NCI-H1930 (cell line): ENCODE results near the gene CDPF1.

Source experiments
- DNase-seq, 2 experiments: peaks; one replicate each; lab custom pipeline; 2025; lab: John Stamatoyannopoulos, UW

CDPF1 gene

DNA sequence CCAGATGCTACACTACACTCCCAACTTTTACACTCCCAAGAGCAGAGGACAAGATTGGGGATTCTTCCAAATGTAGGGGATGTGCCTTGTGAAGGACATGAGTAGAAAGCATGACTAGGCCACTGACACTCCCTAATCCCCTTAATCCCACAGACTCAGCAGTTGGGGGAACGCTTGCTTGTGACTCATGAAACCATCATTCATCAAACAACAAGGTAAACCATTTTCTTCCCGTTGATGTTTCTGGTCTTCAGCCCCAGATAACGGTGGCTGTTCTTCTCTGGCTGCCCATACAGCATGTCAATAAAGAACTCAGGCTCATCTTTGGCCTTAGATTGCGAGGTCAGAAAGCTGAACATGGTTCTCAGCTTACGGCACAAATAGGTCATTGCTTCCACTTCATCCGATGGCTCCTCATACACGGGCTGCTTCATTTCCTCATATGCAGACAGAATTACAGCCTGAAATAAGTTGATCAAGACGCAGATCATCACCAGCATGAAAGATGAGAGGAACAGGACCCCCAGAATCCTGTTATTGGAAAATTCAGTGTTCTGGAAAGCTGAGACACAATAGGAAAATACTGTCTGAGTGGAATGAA lies 6.4 kb upstream of the CDPF1 start:
- DNase-seq: no peak

DNA sequence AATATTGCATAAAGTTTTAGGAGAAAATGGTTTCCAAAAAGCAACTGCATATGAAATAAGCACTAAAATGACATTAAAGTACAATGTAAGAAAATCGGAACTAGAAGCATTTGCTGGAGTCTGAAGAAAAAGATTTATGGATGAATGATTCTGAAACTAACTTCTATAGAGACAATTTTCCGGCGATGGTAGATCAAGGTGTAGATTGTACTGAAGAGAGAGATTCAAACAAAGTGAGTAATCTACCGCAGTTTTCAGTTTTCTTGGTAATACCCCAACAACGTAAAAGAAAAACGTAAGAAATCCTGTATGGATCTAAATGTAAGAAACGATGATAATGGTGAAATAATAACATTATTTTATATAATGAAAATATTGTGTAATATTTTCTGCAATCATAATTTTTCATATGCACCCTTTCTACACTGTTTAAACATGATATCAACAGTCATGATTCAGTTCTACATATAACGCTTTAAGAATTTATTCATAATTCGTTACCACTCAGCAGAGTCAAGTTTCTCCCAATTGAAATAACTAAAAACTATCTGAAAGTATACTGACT lies 1.8 kb upstream of the CDPF1 start:
- no peak for DNase-seq

DNA sequence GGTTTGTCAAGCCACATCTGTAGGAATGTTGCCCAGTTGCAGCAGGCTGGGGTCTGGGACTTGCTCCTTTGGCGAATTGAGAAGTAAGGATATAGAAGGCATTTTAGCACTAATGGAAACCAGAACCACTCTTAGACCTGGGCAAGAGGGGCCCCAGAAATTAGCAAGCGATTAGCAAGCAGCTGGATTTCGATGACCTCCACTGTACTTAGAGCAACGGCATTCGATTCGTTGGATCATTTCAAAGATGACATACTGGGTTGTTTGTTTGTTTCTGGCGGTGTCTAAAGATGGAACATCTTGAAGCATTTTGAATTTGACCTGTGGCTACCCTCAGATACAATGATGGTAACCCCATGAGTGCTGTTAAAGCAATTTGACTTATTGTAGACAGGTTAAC lies 1.2 kb upstream of the CDPF1 start:
- no peak for DNase-seq

DNA sequence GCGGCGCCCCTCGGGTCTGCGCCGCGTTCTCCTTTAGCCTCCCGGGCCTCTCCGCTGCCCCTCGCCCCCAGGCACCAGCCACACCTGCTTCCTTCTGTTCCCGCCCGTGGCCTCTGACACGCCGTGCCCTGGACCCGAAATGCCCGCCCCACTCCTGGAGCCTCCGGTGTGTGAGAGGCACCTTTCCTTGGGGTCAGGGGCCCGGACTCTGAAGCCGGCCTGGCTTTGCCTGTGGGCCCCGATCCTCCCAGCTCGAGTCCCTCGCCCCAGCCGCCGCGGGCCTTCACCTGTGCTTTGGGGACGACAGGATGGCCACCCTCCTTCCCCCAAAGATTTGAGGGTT lies 661 bp upstream of the CDPF1 start:
- DNase-seq: no peak

DNA sequence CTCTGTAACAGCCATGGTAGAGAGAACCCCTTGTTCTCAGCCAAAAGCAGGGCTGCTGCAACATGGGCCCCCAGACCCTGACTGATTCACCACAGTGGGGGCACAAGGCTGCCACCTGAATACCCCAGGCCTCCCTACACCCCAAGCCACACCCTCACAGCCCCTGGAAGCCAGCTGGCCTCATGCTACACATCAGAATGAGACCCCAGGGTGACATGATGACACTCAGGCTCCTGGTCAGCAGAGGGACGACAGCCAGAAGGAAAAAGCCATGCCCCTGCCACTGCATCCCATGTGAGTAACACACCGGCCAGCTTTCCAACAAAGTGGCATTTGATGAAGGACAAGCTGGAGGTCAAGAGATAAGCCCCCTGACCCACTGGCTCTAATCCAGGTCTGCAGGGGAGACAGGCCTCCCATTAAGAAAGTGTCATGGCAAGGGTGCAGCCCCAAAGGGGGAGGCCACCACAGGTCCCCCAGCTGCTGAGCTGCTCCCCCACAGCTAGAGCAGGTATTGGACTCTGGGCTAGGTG lies 2.6 kb downstream of the CDPF1 start:
- DNase-seq: no peak

DNA sequence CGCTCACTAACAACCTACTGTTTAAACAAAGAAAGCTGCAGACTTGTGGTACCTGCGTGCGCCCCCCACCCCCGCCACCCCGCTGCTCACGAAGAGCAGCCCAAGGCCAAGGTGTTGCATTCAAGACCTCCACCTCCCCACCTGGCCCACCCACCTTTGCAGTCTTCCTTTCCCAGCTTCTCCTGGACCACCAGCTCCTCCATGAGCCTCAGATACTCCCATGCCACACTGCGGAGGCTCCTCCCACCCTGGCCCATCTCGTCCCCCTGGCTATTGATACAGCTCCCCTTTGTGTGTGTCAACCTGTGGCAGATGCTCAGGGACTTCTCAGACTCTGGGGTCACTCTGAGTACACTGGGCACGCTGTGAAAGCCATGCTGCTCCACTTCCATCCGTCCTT lies 3.9 kb downstream of the CDPF1 start:
- no peak for DNase-seq

DNA sequence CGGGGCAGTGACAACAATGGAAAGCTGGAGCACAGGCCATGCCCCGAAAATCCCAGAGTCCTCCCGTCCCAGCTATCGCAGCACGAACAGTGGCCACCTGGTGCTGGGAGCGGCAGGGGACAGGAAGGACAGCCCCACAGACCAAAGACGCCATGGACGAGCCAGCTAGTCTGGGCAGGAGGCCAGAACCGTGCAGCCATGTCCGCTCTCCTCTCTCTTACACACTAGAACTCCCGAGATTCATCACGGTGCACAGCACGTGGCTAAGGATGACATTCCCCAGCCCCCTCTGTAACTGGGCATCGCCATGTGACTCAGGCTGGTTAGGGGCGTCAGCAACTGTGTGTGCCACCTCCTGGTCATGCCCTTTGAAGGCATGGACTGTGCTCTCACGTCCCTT lies 4.6 kb downstream of the CDPF1 start:
- no peak for DNase-seq

DNA sequence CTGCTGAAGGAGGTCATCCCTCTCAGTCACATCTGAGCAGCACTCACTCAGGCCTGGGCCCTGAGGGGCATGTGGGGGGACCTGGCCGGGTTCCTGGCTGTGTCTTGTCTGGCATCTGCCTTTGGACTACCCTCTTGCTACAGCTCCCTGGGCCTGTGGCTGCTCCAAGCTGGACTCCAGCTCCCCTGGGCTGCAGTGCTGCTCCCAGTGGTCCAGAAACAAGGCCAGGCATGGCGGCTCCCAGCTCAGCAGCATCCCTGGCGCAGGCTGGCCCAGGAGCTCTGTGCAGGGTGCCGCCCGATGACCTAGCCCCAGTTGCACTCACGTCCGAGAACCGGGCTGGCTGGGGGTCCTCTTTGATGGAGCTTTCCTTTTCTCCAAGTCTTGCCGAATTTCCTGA lies 5.3 kb downstream of the CDPF1 start:
- no peak for DNase-seq

DNA sequence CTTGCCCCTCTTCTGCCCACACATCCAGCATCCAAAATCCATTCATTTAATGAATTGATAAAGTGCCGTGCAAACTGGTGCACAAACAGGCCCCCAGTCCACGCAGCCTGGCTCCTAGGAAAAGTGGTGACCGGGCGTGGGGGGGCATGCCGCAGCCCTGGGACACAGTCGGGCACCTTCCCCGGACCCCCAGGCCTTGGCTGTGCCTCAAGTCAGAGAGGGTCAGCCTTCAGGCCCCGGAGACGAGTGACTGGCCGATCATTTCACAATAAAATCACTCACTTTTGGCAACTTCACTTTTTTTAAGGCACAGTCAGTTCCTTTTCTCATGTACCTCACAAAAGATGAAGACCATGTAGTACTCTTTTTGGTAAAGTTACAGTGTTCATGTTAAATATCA lies 8.0 kb downstream of the CDPF1 start:
- no peak for DNase-seq

DNA sequence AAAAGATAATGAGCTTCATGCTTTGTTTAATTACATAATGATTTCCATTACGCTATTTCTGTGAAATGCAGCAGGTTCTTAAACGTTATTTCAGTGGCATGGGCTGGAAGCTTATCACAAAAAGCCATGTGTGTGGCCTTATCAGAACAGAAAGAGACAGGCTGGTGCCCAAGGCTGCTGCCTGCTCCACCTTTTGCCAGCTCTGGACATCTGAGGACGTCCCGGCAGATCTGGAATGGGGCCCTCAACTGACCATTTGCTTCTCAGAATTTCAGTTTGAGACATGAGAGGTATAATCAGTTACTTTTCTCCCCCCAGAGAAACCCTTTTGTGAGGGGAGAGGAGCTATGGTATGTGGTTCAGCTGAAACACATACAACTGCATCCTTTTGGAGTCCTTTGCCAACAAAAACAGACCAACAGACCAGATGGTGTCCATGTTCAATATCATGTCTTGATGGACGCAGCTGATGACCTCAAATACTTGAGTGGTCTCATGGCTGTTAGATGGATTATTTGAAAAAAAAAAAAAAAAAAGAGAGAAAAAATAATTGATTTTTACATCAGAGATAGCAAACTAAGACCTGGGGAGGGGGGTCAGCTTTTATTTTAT lies 8.6 kb downstream of the CDPF1 start:
- no peak for DNase-seq

DNA sequence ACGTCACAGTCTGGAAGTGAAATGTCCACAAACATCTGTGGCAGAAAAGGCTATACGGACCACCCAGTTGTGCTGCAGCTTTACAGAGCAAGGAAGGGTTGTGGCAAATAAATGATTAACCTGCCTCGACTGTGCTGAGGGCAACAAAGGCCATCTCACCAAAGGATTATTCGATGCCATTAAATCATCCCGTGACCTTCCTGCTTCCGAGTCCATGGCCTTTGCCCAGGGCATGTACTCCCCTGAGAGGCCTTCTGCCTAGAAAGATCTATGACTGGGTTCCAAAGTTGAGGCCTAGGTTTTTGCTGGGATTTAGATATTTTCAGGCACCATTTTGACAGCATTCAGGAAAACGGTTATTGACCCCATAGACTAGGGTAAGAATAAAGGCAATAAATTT lies 9.2 kb downstream of the CDPF1 start:
- no peak for DNase-seq

DNA sequence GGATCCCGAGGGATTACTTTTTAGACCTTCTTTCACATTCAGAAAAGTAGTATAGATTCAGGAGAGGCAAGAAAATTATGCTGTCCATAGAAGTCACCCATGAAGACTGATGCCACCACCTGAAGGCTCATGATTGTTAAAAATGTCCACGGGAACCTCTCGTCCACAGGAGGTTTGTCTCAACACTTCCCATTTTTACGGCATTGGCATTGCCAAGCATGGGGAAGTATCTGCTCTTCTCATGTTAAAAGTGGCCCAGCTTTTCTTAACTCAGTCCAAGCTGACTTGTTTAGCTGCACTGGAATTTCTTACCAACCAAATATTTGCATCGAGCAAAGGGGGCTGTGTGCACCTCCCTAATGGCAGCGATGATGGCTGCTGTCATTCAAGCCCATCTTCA lies 9.6 kb downstream of the CDPF1 start:
- no peak for DNase-seq

DNA sequence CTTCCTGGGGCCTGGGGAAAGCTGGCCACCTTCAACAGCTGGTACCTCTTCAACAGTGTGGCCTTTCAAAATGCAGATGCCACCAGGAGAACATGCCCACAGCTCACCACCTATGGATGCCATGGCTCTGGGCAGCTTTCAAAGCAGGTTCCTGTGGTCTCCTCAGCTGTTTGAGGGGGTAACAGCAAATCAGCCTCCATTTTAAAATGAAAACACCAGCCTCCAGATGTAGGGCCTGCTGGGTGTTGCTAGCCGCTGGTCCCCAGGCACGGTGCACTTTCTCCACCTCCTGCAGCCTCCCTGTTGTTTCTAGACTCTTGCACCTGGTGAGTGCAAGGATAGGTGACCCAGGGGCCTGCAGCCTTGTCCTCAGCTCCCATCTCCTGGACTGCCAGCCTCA lies 10.0 kb downstream of the CDPF1 start:
- DNase-seq: no peak

DNA sequence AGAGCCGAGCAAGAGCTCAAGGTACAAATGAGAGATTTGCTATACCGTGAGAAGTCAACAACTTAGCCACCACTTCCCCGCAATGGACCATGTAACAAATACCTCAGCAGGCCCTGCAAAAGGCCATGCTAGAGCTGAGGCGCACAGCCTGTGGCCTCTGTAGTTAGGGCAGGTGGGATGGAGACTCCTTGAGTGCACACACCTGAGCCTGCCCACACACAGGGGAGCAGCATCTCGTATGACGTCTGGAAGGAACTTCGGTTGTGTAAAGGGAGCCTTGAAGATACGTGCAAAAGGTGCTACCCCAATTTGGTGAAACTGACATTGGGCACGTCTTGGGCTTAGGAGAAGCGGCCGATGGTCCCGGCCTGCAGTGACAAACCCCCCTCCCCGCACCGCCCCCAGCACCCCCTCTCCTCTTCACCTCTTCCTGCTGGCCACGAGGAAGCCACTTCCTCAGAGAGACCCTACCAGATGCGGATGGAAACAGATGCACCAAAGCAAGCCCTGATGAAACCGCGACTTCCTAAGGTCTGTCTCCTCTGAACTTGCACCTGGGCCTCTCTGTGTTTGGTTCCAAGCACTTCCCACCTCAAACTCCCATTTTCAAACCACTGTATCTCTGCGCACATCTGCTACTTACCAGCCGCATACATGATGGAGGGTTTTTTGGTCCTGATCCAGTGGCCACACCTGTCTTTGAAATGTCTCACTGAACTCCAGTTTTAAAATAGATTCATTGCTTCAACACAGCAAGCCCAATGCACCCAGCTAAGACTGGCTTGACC lies 10.6 kb downstream of the CDPF1 start:
- DNase-seq: no peak

DNA sequence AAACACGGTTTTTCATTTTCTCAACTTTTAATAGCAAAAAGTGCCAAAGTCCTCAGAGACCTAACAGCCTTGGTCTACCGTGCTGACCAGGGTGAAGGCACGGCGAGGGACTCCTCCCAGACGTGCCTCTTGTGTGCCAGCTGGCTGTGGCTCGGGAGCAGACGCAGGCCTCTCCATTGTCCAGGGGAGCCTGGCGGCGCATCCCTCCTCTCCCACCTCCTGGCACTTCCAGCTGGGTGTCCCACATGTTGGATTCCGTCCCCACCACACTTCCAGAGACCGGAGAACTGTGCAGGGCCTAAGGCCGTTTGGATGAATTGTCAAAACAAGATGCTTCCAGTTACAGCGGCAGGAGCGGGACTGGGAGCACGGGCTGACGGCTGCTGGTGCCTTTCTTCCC lies 11.6 kb downstream of the CDPF1 start:
- no peak for DNase-seq

DNA sequence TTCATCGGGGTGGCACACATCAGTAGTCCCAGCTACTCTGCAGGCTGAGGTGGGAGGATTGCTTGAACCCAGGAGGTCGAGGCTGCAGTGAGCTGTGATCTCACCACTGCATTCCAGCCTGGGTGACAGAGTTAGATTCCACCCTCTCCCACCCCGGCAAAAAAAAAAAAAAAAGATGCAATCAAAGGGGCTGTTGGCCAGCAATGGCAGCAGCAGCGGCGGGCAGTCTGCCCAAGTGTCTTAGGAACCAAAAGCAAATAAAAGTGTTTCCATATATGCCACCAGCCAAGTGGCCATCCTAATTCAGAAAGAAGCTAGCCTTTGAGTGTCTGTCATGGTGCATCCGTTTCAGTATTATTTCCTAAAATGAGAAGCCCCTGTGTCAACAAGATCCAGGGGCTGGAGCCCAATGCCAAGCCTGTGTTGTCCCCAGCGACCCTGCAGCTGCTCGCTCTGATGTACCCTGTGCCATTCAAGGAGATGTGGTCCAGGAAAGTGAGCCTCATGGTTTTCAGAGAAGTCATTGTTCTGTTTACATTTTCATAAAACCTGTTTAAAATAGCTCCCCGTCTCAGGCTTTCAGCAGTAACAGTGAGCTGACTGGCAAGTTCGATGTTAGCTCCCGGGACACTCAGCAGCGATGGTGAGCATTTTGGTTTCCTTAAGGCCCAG lies 12.5 kb downstream of the CDPF1 start:
- no peak for DNase-seq

DNA sequence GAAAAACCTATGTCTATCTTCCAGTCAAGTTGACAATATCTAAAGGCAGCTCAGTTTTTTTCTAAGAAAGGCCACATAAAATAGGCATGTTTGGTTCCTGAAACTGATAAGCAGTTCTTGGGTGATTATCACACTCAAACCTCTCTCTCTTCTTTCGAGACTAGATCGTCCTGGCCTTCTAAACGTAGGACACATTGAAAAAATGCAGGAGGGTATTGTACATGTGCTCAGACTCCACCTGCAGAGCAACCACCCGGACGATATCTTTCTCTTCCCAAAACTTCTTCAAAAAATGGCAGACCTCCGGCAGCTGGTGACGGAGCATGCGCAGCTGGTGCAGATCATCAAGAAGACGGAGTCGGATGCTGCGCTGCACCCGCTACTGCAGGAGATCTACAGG lies 15.1 kb downstream of the CDPF1 start:
- DNase-seq: no peak

DNA sequence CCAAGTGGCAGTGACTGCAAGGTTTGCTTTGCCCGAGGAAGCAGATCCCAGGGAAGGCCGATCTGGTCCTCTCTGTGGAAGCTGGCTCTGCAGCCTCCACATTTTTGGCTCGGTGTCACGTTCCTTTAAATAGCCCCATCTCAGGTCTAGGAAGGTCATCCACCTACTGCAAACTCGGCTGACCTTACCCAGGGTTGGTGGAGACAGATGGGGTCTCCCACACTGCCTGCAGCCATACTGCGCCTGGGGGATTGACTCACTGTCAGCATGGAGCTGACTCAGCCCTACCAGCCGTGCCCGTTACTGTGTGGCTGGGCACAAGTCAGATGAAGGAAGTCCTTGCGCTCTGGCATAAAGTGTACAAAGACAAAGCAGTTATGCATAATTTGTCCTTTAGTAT lies 16.9 kb downstream of the CDPF1 start:
- no peak for DNase-seq

DNA sequence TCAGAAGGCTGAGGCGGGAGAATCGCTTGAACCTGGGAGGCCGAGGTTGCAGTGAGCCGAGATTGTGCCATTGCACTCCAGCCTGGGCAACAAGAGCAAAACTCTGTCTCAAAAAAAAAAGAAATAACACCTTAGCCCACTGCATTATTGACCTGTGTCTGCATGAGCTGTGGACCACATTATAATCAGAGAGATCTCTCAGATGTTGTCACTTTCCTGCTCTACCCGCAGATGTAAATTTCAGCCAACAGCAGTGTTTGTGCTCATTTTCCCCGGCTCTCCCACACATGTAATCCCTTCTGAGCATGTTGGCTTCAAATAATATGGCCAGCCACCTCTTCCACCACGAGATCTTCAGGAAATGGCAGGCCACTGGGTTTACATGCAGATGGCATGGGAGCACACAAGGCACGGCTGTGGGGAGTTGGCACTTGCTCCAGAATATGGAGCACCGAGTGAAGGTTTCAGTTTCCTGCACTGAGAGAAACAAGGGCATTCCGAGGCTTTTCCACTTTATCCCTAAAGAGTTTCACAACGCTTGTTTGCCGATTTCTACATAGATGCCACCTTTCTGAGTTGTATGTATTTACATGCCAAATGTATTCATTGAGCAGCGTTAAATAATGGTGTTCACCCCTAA lies 19.7 kb downstream of the CDPF1 start:
- no peak for DNase-seq

DNA sequence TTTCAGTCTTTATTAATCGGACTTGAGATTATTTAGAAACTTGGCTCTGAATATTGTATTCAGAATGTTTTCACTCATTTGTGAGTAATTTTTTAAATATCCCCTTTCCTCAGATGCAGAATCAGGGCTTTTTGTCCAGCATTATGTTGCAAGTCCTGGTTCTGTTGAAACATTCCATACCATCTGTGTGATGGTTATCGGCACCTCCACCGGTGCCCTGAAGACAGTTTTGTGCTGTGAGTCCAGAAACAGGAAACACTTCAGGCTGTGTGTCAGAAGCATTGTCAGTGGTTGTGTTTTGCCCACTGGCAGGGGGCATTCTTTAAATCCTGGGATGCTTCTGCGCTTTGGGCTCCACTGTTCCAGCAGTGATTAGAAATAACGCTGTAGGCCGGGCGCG lies 20.4 kb downstream of the CDPF1 start:
- no peak for DNase-seq

DNA sequence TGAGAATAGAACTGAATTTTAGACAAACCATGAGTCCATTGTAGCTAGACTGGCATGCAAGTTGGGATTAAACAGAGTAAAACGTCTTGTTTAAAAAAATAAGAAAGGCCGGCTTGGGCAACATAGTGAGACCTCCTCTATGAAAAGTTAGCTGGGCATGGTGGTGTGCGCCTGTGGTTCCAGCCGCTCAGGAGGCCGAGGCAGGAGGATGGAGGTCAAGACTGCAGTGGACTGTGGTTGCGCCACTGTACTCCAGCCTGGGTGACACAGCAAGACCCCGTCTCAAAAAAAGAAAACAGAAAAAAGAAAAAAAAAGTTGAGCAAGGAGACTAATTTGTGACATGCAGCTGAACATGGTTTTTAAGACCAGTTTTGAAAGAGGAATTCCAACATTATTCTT lies 23.5 kb downstream of the CDPF1 start:
- no peak for DNase-seq

DNA sequence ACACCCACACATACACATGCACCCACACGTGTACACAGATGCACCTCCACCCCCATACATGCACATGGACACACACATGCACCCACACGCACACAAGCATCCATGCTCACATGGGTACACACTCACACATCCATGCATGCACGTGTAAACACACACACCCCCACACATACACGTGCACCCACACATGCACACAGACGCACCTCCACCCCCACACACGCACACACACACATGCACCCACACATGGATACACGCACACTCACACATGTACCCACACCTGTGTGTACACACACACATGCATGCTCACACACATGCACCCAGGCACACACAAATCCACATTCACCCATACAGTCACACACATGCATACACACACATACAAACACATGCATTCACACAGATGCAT lies 24.5 kb downstream of the CDPF1 start:
- DNase-seq: no peak
